ENCODE results near the gene CFAP70. TPM values are rescaled to one million over a fixed set of nuclear protein-coding genes. Genes with fewer than 3 reads are reported as not detected.

The CFAP70 gene
- total RNA-seq, 1 experiment from 2014 or later, result 2.9 TPM

GRCh38 chr10:73225518-73225917 is 133.1 kb downstream of the CFAP70 start:
- ChIA-PET CTCF (no interaction called here), POLR2A (interaction anchor here (1.2 kb wide), 1 partner anchor 22 kb away, joined by 3 read pairs; the partner anchor contains the start of gene DNAJC9), RAD21 (ENCODE audit: low non-redundant PET in 1 of 2, low total read pairs in 2 of 2, uncharacterized antibody in 2 of 2, unreplicated experiment in 2 of 2) (no interaction called here)
- no peak overlapping the region for H2AFZ ChIP-seq (ENCODE audit: low read depth, low read length, poor library complexity, severe bottlenecking)
- H3K79me2 ChIP-seq (ENCODE audit: insufficient read depth, low read length), result no peaks in the 10 kb centered on the region
- H3K9me2 ChIP-seq (ENCODE audit: insufficient read depth), result no peaks in the 10 kb centered on the region
- DNase-seq (ENCODE audit: low read depth, low spot score) (no peak), ATAC-seq (no peak)
- no peak overlapping the region for H3K4me3 ChIP-seq (replicated peaks in 1 of 2; ENCODE audit: low read depth in 1 of 2, low read length in 2 of 2)
- TF ChIP-seq SIN3A (IDR thresholded peaks at IDR 0.05; ENCODE audit: low read depth), result no peak
- no peak for TF ChIP-seq JUND (IDR thresholded peaks at IDR 0.05)
- no peak for TF ChIP-seq YY1 (IDR thresholded peaks at IDR 0.05; ENCODE audit: extremely low read depth, insufficient replicate concordance, low read depth, low read length)
- TF ChIP-seq CBX3 (IDR thresholded peaks at IDR 0.05; ENCODE audit: low read depth), result no peak
- no peak for TF ChIP-seq ATF3 (IDR thresholded peaks at IDR 0.05)
- TF ChIP-seq CEBPB (IDR thresholded peaks at IDR 0.05; ENCODE audit: low read depth), result no peak
- TF ChIP-seq ELF1 (IDR thresholded peaks at IDR 0.05; ENCODE audit: borderline replicate concordance, low read depth), result no peak
- no peak for TF ChIP-seq EZH2 (IDR thresholded peaks at IDR 0.05)
- no peak for TF ChIP-seq RAD21 (IDR thresholded peaks at IDR 0.05; ENCODE audit: low read depth)
- no peak for TF ChIP-seq REST (IDR thresholded peaks at IDR 0.05; ENCODE audit: low read depth)
- no peak for TF ChIP-seq SP1 (IDR thresholded peaks at IDR 0.05; ENCODE audit: low read depth)
- no peak for TF ChIP-seq ZFX (IDR thresholded peaks at IDR 0.05)
- no peak overlapping the region for H3K9ac ChIP-seq (ENCODE audit: low read length)
- H3K36me3 ChIP-seq (ENCODE audit: control insufficient read depth in 1 of 2, insufficient read depth in 2 of 2, low read length in 2 of 2), result no peaks in the 10 kb centered on the region
- H3K27me3 ChIP-seq (ENCODE audit: insufficient read depth, low read length), result no peaks in the 10 kb centered on the region
- no TSS peak for BruUV-seq (replicated peaks)
- no peak overlapping the region for H3K27ac ChIP-seq (ENCODE audit: low read depth, low read length)
- intact Hi-C loops (cut with micrococcal nuclease), result no loop called here
- H3K9me3 ChIP-seq (ENCODE audit: control insufficient read depth in 1 of 2, insufficient read depth in 1 of 2, low read depth in 1 of 2, low read length in 2 of 2), result no peaks in the 10 kb centered on the region
- no peak overlapping the region for H3K4me2 ChIP-seq (ENCODE audit: low read length)
- H3K4me1 ChIP-seq (ENCODE audit: control insufficient read depth in 1 of 2, insufficient read depth in 2 of 2, low read length in 2 of 2), result no peaks in the 10 kb centered on the region
- no peaks in the 10 kb centered on the region for H4K20me1 ChIP-seq (ENCODE audit: insufficient read depth)
